Motor neuron (in vitro differentiated cells): Measurements from ENCODE around the gene DIP2B. TPM values are rescaled to one million over a fixed set of nuclear protein-coding genes. Genes with fewer than 3 reads are reported as not detected.
A peak's percentile ranks its signal among the peaks of the same experiment; 100 is the strongest.

Experiments used
- ATAC-seq, 8 experiments: fragments of 200-7000 bp; cut with Tn5 transposase; replicated peaks in 6 of 8; 2 replicates each; pipeline ENCODE4 v1.8.0; 2021; ENCODE audit warnings: mild to moderate bottlenecking in 8 of 8, moderate library complexity in 8 of 8
- H3K27ac ChIP-seq, 2 donors: fragments of 250-450 bp; sonication (Bioruptor Pico); 2 replicates each; pipeline ENCODE4 v1.9.0; 2021; ENCODE audit warnings: antibody characterized with exemption in 2 of 2, mild to moderate bottlenecking in 2 of 2, moderate library complexity in 1 of 2
- H3K4me1 ChIP-seq, 2 donors: fragments of 250-450 bp; sonication (Bioruptor Pico); replicated peaks in 1 of 2; 2 replicates each; pipeline ENCODE4 v1.6.1; 2021; ENCODE audit warnings: antibody characterized with exemption in 2 of 2, mild to moderate bottlenecking in 2 of 2, moderate library complexity in 1 of 2
- H3K4me3 ChIP-seq, 5 donors: fragments of 250-450 bp; sonication (Bioruptor Pico); 2 replicates each; pipeline ENCODE4 v1.9.0; 2021; ENCODE audit warnings: antibody characterized with exemption in 5 of 5, mild to moderate bottlenecking in 5 of 5, moderate library complexity in 4 of 5
- WGBS, 10 experiments: fragments of 450-650 bp; shearing (Covaris generic); methylation state at CpG; one replicate each; pipeline ENCODE4 v1.0.0; 2022; 5-methylcytosine and 5-hydroxymethylcytosine counted together
- in situ Hi-C, 9 experiments: fragments of 400-800 bp; cut with MboI; loops; one replicate each; pipeline ENCODE4 v1.15.0; 2021; ENCODE audit warnings: low sequenced_read_pairs in 9 of 9, low pct_unique_long_range_greater_than_20kb in 2 of 9; ENCODE audit not compliant: unreplicated experiment in 9 of 9
- total RNA-seq, 8 experiments: library from RNA; unstranded; fragments of 300-600 nt; gene quantifications; 2 replicates each; pipeline versions ENCODE4 v1.2.3 to v1.2.4, GENCODE V29; 2022

DIP2B gene
- total RNA-seq, 8 experiments from 2014 or later = 20.8 to 68.6 (median 29.9) TPM

DNA sequence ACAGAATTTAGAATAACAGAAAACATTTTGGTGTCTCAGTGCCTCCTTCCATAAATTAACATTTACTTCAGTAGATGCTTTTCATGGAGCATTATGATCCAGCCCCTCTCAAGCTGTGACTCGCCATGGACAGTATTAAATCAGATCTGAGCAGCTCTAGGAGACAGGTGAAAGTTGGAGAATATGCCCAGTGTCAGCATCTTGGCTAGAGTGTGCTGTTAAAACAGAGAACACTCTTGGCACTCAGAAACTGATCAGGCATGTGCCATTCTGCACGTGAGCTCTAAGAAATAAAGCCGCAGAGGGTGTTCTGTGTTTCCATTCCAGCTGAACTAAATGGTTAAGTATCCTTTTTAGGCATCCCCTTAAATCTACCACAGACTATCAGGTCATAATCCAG, 68.0 kb downstream of the DIP2B start:
- Histone ChIP-seq H3K4me1 (peaks cover 16 to 27% of the 10 kb centered on the region in 2 donors), H3K27ac (no peak overlapping the region), H3K4me3 (no peak overlapping the region)
- in situ Hi-C loops = no loop called here
- 40 to 100% (median 79%) methylated on average over 1 to 3 of the region's 3 CpGs; no CpG with 5 or more reads in 3 of the 10 experiments for WGBS, 10 experiments
- ATAC-seq = peak; percentile 32 to 73 (median 44)

DNA sequence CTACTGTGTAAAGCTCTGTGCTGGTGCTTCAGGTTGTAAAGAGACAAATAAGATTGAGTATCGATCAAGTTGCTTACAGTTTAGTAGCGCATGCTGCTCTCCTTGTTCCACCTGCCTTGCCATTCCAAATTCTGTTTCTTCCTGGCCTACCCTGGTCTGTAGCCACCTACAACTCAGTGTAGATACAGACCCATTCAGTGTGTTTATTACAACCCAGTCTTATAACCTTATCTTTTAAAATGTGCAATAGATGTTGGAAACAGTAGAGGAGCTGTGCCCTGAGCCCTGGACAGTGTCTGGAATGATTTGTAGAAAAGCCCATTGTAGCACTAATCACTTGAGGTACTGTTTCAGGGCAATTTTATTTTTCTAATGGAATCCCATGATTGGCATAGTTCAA, 68.5 kb downstream of the DIP2B start:
- ATAC-seq = no peak
- in situ Hi-C loops = no loop called here
- H3K27ac ChIP-seq = no peak overlapping the region
- H3K4me3 ChIP-seq = no peak overlapping the region
- peaks cover 16 to 27% of the 10 kb centered on the region in 2 donors for H3K4me1 ChIP-seq
- WGBS, 10 experiments = 100% methylated on average over 1 to 2 of the region's 2 CpGs; no CpG with 5 or more reads in 6 of the 10 experiments

DNA sequence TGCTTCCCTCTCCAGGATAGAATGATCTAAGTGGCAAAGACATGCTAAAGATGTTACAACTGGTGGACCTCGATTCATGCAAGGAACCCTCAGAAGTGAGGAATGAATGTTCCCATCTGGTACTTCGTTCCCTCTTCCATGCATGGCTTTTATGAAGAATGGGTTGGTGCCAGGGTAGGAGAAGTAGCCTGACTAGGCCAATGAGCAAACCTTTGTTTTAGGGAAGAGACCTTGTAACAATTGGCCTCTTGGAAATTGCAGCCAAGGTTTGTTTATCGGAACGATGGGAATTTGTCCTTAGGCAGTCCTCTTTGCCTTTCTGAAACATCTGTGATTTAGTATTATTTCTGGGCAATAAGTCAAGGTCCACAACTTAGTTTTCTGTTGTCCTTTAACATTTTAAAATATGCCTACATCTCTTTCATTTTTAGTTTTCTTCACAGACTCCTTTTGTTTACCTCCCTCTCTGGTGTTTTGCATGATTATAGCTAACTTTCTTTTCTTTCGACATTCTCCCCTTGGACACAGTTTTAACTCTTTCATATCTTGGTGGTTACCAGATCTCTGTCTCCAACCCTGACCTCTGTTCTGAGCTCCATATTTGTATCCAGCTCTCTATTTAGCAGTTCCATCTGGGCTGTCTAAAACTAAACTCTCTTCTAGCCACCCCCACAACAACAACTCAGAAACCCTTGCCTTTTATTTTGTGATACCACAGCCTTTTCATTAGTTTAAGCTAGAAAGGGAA, 70.0 kb downstream of the DIP2B start:
- peak in 2 of 8 experiments; percentile 19 to 65 for ATAC-seq
- Histone ChIP-seq H3K27ac (no peak overlapping the region), H3K4me1 (peaks cover 16 to 24% of the 10 kb centered on the region in 2 donors), H3K4me3 (no peak overlapping the region)
- WGBS, 10 experiments = 0 to 63% (median 40%) methylated on average over 2 to 5 of the region's 5 CpGs
- in situ Hi-C loops = no loop called here

DNA sequence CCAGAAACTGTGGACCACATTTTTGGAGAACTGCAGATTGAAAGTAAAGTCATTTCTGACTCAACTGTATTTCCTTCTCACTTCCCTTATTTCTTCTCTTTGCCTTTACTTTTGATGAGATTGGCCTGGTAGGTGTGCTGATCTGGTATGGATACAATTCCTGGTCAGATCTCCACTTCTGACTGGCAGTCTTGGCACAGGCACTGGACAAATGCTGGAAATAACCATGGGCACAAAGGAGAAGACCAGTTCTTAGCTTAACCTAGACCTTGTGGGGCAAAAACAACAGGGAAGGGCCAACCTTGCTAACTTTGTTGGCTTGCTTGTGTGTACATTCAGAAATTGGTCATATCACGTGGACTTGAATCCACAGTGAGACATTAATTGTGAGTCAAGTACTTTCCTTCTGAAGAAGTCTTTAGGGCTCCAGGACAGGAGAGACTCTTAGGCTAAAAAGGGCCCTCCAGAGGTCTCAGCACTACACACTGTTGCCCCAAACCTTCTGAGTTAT, 75.0 kb downstream of the DIP2B start:
- Histone ChIP-seq H3K27ac (no peak overlapping the region), H3K4me3 (no peak overlapping the region), H3K4me1 (peaks cover 1 to 4% of the 10 kb centered on the region in 2 donors)
- in situ Hi-C loops = no loop called here
- ATAC-seq = no peak
- 0 to 100% (median 78%) methylated on average over 1 of the region's 1 CpG; no CpG with 5 or more reads in 3 of the 10 experiments for WGBS, 10 experiments

DNA sequence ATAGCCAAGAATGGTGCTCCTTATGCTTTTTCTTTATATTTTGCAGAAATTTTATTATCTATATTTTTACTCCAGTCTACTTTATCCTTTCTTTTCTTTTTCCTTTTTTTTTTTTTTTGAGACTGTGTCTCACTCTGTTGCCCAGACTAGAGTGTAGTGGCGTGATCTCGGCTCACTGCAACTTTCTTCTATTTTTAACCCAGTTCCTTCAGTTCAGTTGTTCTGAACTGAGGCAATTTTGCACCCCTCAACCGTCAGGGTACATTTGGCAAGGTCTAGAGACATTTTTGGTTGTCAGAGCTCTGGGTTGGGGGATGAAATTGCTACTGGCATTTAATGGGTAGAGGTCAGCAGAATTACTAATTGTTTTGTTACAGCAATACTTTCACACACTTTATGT, 75.7 kb downstream of the DIP2B start:
- Histone ChIP-seq H3K4me3 (no peak overlapping the region), H3K27ac (no peak overlapping the region), H3K4me1 (no peaks in the 10 kb centered on the region)
- in situ Hi-C loops = no loop called here
- WGBS, 10 experiments = 70 to 100% (median 97%) methylated on average over 1 to 3 of the region's 3 CpGs; no CpG with 5 or more reads in 1 of the 10 experiments
- ATAC-seq = no peak

DNA sequence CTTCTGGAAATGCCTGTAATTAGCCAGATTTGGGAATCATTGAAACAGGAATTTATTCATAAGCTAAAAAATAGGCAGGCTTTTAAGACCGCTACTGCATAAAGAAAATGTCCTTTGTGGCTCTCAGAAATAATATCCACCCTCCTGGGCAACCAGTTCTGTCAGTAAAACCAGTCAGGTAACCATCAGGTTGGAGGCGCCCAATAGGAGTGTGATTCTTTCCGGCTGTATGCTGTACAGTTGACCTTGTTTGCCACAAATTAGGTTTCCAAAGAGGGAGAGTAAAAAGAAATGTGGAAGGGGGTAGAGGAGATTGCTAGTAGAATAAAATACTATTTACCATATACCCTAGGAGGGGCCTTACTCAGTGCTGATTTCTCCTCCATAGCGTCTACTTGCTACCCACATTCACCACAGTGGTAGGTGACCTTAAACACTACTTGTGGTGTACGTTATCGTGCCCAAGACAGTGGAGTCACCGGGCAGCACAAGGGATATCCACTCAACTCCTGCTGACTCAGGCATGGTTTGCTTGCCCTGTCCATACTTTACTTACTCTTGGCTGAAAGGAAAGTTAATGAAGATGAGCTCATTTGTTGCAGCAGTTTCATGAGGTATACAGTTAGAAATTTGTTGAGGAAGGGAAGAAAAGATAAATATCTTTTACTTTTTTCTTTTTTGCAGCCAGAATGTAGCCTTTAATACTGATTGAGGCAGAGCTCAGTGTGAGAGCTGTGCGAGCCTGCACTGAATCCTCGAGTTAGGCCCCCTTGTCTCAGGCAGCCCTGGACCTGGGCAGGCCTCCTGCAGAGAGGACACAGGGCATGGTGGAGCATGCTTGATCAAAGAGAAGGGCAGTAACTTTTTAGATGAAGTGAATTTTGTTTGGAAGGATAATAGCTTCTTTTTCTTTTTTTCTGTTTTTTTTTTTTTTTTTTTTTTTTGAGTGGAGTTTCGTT, 76.7 kb downstream of the DIP2B start:
- 73 to 100% (median 90%) methylated on average over 2 to 9 of the region's 10 CpGs for WGBS, 10 experiments
- Histone ChIP-seq H3K4me3 (no peak overlapping the region), H3K4me1 (no peaks in the 10 kb centered on the region), H3K27ac (no peak overlapping the region)
- peak in 3 of 8 experiments; percentile 49 to 87 (median 67) for ATAC-seq
- in situ Hi-C loops = no loop called here

DNA sequence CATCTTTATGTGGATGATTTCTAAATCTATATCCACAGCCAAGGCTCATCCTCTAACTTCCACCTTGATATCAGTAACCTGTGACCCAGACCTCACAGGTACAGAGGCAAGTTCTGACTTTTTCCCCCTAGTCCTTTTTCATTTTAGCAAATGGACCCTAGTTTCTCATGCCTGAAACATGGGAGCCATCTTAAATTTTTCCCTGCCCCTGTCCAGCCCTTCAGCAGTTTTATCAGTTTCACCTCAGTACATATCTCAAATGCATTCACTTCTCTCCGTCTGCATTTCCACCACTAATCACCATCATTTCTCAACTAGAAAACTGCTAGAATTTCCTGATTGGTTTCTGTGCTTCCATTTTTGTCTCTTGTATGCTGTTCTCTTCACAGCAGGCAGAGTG, 79.3 kb downstream of the DIP2B start:
- in situ Hi-C loops = no loop called here
- no peak for ATAC-seq
- 86 to 100% (median 100%) methylated on average over 1 of the region's 1 CpG; no CpG with 5 or more reads in 1 of the 10 experiments for WGBS, 10 experiments
- no peaks in the 10 kb centered on the region for H3K4me1 ChIP-seq
- H3K27ac ChIP-seq = no peak overlapping the region
- H3K4me3 ChIP-seq = no peak overlapping the region

DNA sequence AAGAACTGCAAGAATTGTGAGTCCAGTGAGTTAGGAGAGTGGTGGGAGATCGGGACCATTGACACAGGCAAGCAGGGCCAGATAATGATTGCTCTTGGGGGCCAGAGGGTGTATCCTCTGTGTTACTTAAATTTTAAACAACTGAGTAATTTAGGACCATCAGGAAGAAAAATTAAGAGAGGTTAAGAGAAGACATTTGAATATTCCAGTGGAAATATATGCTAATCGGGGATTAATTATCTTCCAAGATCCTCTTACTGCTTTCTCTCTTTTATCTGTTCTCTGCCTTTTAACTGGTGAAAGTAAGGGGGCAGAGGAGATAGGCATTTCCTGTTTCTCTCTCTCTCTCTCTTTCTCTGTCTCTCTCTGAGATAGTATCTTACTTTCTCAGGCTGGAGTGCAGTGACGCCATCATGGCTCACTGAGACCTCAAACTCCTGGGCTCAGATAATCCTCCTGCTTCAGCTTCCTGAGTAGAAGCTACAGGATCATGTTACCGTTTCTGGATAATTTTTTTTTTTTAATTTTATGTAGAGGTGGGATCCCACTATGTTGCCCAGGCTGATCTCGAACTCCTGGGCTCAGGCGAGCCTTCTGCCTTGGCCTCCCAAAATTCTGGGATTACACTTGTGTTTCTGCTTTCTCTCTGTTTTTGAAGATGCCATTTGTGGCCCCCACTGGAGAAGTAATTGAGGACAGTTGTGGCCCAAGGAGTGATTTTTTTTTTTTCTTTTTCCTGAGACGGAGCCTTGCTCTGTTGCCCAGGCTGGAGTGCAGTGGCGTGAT, 85.1 kb downstream of the DIP2B start:
- Histone ChIP-seq H3K4me3 (no peak overlapping the region), H3K4me1 (no peaks in the 10 kb centered on the region), H3K27ac (no peak overlapping the region)
- WGBS, 10 experiments = 33 to 100% (median 86%) methylated on average over 2 to 7 of the region's 8 CpGs; no CpG with 5 or more reads in 1 of the 10 experiments
- in situ Hi-C loops = no loop called here
- peak in 1 of 8 experiments; percentile 48 for ATAC-seq

DNA sequence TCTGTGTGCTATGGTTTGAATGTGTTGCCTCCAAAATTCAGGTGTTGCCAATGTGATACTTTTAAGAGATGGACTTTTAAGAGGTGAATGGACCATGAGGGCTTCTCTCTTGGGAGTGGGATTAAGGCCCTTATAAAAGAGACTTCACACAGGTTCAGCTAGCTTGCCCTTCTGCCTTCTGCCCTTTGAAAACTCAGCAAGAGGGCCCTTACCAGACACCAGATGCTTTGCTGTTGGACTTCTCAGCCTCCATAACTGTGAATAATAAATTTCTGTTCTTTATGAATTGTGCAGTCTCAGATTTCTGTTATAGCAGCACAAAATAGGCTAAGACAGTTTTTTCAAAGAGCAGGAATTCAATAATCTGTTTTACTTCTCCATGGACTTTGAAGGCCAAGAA, 86.1 kb downstream of the DIP2B start:
- Histone ChIP-seq H3K27ac (no peak overlapping the region), H3K4me1 (no peaks in the 10 kb centered on the region), H3K4me3 (no peak overlapping the region)
- no peak for ATAC-seq
- in situ Hi-C loops = no loop called here

DNA sequence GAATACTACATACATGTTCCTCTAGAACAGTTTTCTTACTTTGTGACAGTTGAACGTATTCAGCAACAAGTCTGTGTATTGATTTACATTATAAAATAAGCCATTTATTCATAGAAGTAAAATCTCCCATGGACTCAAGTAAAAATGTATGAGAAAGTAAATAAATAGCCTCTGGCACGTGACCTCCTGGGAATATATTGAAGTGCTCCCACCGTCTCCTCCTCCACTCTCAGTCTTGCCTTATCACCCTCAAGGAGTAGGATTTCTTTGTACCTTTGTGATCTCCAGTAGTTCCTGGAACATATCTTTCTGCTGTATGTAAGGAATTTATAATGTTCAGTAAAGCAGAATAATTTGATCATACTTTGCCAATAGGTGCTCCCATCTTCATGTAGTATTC, 90.9 kb downstream of the DIP2B start:
- H3K27ac ChIP-seq = no peak overlapping the region
- H3K4me1 ChIP-seq = no peaks in the 10 kb centered on the region
- WGBS, 10 experiments = 80 to 100% (median 90%) methylated on average over 1 to 3 of the region's 3 CpGs; no CpG with 5 or more reads in 3 of the 10 experiments
- in situ Hi-C loops = no loop called here
- no peak overlapping the region for H3K4me3 ChIP-seq
- no peak for ATAC-seq

DNA sequence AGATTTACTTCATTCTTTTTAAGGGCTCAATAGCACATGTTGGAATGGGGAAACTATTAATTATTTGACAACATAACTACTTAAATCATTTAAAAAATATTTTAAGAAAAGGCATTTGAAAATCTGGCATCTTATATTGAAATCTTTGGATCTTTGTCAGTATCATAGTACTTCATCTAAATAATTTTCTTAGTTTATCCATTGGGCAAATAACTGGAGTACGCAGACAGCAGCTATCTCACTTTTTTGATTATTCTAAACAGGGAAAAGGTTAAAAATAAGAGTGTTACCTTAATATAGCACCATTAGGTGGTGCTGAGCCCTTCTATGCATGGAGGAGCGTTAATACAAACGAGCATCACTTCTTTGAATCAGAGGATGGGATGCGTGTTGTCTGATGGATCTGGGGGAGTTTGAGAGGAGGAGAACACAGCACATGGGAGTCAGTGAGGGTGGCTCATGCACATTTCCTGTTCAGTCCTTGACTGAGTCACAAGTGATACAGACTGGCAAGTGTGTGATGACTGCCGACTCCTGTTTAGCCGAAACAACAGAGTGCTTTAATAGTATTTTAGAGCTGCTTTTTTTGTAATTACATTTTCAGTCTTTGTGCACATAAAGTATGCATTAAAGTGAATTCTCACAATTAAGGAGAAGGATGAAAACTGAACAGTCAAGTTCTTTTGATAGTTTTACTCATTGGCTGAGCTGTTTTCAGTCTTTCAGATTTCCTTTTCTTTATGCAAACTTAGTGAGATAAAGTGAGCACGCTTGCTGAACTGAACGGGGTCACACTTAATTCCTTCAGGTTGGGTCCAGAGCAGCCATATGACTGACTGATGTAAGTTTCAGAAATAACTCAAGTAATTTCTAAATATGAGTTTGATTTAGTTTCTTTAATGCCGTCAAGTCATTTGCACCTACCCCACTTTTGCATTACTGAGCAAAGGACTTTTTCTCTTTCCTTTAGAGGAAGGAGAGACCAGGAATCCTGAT, 92.7 kb downstream of the DIP2B start:
- in situ Hi-C loops = no loop called here
- Histone ChIP-seq H3K4me3 (no peak overlapping the region), H3K4me1 (no peaks in the 10 kb centered on the region), H3K27ac (no peak overlapping the region)
- peak in 6 of 8 experiments; percentile 47 to 99 (median 73) for ATAC-seq
- 21 to 89% (median 80%) methylated on average over 4 to 9 of the region's 9 CpGs for WGBS, 10 experiments
